RWPE2 (cell line): ENCODE results near the gene SYCE3.

Experiments used
- ATAC-seq: fragments of 200-7000 bp; cut with Tn5 transposase; 3 replicates; pipeline ENCODE4 v1.9.1; 2021; ENCODE audit warnings: low read depth
- DNase-seq: peaks from one replicate; pipeline ENCODE4 v3.0.0-alpha.2; 2020; ENCODE audit warnings: low spot score
- H3K27ac ChIP-seq: fragments of 450-650 bp; 2 replicates; pipeline ENCODE4 v1.5.1; 2017; ENCODE audit warnings: mild to moderate bottlenecking; ENCODE audit not compliant: poor library complexity, severe bottlenecking
- H3K27me3 ChIP-seq: fragments of 250-450 bp; sonication (Bioruptor Pico); 2 replicates; pipeline ENCODE4 v1.5.1; 2021; ENCODE audit warnings: mild to moderate bottlenecking, moderate library complexity; ENCODE audit not compliant: insufficient read depth, poor library complexity, severe bottlenecking
- H3K36me3 ChIP-seq: fragments of 250-450 bp; sonication (Bioruptor Pico); 2 replicates; pipeline ENCODE4 v1.5.1; 2020; ENCODE audit warnings: low read depth, mild to moderate bottlenecking, moderate library complexity
- H3K4me1 ChIP-seq: fragments of 250-450 bp; sonication (Bioruptor Pico); 2 replicates; pipeline ENCODE4 v1.5.1; 2021; ENCODE audit warnings: mild to moderate bottlenecking, moderate library complexity; ENCODE audit not compliant: insufficient read depth, poor library complexity, severe bottlenecking
- H3K4me3 ChIP-seq: fragments of 250-450 bp; sonication (Bioruptor Pico); 2 replicates; pipeline ENCODE4 v1.5.1; 2021; ENCODE audit warnings: mild to moderate bottlenecking, moderate library complexity; ENCODE audit not compliant: severe bottlenecking
- H3K9me3 ChIP-seq: fragments of 250-450 bp; sonication (Bioruptor Pico); 2 replicates; pipeline ENCODE4 v1.5.1; 2021; ENCODE audit warnings: mild to moderate bottlenecking, moderate library complexity; ENCODE audit not compliant: severe bottlenecking
- TF ChIP-seq, protein P1 (sequence below): fragments of 450-650 bp; IDR thresholded peaks from one replicate; pipeline ENCODE4 v1.5.1; 2017; ENCODE audit warnings: mild to moderate bottlenecking, moderate library complexity; ENCODE audit not compliant: poor library complexity, severe bottlenecking

Gene SYCE3

DNA sequence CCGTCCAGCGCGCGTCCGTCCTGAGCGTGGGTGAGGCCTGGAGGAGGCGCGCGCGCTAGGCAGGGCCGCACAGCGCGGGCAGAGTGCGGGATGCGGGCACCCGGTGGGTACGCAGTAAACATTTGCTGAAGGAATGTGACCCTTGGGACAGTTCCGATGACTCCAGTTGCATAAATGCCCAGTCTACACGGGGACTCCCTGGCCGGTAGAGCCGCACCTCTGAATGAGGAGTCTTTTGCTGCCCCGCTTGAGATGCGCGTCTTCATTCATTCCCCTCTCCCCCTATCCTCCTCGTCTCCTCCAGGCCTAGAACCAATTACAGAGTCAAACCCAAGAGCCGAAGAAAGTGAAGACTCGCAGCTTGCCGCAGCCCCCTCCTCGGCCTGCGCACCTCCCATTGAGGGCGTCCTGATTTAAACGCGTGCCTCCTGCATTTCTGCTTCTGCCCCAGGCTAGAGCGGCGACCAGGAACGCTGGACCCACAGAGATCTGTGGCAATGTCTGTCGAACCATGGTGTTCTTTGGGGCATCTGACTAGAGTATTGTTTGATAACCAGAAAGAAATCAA lies 20.7 kb upstream of the SYCE3 start:
- DNase-seq (no peak), ATAC-seq (peak; percentile 39)
- peak overlapping the region; percentile 69 for H3K27ac ChIP-seq
- no peaks in the 10 kb centered on the region for H3K27me3 ChIP-seq
- TF ChIP-seq, protein P1, sequence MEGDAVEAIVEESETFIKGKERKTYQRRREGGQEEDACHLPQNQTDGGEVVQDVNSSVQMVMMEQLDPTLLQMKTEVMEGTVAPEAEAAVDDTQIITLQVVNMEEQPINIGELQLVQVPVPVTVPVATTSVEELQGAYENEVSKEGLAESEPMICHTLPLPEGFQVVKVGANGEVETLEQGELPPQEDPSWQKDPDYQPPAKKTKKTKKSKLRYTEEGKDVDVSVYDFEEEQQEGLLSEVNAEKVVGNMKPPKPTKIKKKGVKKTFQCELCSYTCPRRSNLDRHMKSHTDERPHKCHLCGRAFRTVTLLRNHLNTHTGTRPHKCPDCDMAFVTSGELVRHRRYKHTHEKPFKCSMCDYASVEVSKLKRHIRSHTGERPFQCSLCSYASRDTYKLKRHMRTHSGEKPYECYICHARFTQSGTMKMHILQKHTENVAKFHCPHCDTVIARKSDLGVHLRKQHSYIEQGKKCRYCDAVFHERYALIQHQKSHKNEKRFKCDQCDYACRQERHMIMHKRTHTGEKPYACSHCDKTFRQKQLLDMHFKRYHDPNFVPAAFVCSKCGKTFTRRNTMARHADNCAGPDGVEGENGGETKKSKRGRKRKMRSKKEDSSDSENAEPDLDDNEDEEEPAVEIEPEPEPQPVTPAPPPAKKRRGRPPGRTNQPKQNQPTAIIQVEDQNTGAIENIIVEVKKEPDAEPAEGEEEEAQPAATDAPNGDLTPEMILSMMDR: no peak
- H3K4me1 ChIP-seq: peaks cover 4% of the 10 kb centered on the region
- H3K9me3 ChIP-seq: no peaks in the 10 kb centered on the region
- peaks cover 27% of the 10 kb centered on the region for H3K36me3 ChIP-seq
- peak overlapping the region; percentile 79 for H3K4me3 ChIP-seq

DNA sequence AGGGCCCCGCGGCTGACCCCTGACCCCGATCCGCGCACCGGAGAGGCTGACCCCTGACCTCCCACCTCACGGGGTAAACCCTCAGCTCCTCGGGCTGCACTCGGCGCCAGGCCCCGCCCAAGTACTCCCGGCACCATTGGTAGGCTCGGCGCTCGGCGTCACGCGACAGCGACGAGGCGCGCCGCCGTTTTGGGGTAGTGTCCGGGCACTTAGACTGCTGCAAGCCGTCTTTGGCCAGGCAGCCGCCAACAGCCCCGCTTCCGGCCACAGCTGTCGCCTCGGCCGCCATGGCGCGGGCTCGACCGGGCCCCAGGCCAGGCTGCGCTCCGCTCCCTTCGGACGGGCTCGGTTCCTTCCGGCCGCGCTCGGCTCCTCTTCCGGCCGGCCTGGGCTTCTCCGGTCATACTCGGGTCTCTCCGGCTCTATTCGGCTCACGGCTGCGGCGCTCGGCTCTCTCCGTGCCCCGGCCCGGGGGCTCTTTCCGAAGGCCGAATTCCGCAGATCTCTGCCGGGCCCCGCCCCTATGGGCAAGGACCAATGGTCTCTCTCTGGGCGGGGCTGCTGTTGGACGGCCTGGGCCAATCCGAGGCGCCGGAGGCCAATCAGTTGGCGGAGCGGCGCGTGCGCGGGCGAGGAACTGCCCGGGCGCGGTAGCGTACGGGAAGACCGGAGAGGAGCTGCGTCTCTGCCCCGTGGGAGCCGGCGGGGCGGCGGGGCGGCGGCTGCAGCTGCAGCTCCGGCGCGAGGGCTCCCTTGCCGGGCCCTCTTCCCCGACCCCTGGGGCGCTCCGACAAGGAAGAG lies 20.0 kb upstream of the SYCE3 start, which contains the start of gene CHKB:
Gene CHKB, minus strand, starts transcription at position 357 of the 801 bp plus-strand sequence. Its CDS starts 68 bp downstream, at position 289.
- Histone ChIP-seq H3K27me3 (no peaks in the 10 kb centered on the region), H3K4me3 (peak within 1 kb of the TSS; percentile 79), H3K4me1 (peaks cover 4% of the 10 kb centered on the region), H3K27ac (peak within 1 kb of the TSS; percentile 69), H3K9me3 (no peaks in the 10 kb centered on the region), H3K36me3 (peaks cover 27% of the 10 kb centered on the region)
- TF ChIP-seq, protein P1: no peak
- peak; percentile 94 for ATAC-seq
- peak; percentile 99 for DNase-seq

GRCh38 chr22:50581950-50582492 lies 19.3 kb upstream of the SYCE3 start:
- Histone ChIP-seq H3K27ac (peak overlapping the region; percentile 69), H3K27me3 (no peaks in the 10 kb centered on the region), H3K4me3 (peak overlapping the region; percentile 79), H3K36me3 (peaks cover 27% of the 10 kb centered on the region), H3K9me3 (no peaks in the 10 kb centered on the region), H3K4me1 (peaks cover 4% of the 10 kb centered on the region)
- TF ChIP-seq, protein P1: no peak
- ATAC-seq (no peak; the same call in 1 of the 3 replicates), DNase-seq (no peak)

- Histone ChIP-seq H3K4me3 (peak overlapping the region; percentile 79), H3K27ac (peak overlapping the region; percentile 69), H3K4me1 (peaks cover 4% of the 10 kb centered on the region), H3K36me3 (peaks cover 27% of the 10 kb centered on the region), H3K9me3 (no peaks in the 10 kb centered on the region), H3K27me3 (no peaks in the 10 kb centered on the region)
- no peak for ATAC-seq
- TF ChIP-seq, protein P1: no peak
- no peak for DNase-seq
These were observed 18.6 kb upstream of the SYCE3 start for GRCh38 chr22:50581031-50581949.
